Astrocyte (in vitro differentiated cells and primary cell): Measurements from ENCODE around the gene ASTN1. TPM values are rescaled to one million over a fixed set of nuclear protein-coding genes. Genes with fewer than 3 reads are reported as not detected.

Experiments used
- DNase-seq: peaks from one replicate; pipeline ENCODE4 v3.0.0-alpha.2; 2010; ENCODE audit warnings: low read depth
- FAIRE-seq: peaks from 2 replicates; lab custom pipeline; 2011; peaks lifted over from hg19 to GRCh38; lab: Jason Lieb, UNC
- H2AFZ ChIP-seq: 2 replicates; pipeline ENCODE4 v1.6.0; 2012; ENCODE audit warnings: low read depth, low read length, inconsistent platforms
- H3K27ac ChIP-seq: 2 replicates; pipeline ENCODE4 v1.5.1; 2011; ENCODE audit warnings: low read depth, low read length, inconsistent platforms
- H3K27me3 ChIP-seq: 2 replicates; pipeline ENCODE4 v1.6.0; 2011; ENCODE audit warnings: low read length, inconsistent platforms; ENCODE audit not compliant: insufficient read depth
- H3K36me3 ChIP-seq: 2 replicates; pipeline ENCODE4 v1.5.1; 2011; ENCODE audit warnings: low read length, inconsistent platforms; ENCODE audit not compliant: insufficient read depth
- H3K4me1 ChIP-seq: 2 replicates; pipeline ENCODE4 v1.5.1; 2011; ENCODE audit warnings: low read length, inconsistent platforms; ENCODE audit not compliant: insufficient read depth
- H3K4me2 ChIP-seq: 2 replicates; pipeline ENCODE4 v1.6.0; 2012; ENCODE audit warnings: low read length, inconsistent platforms
- H3K4me3 ChIP-seq: 2 replicates; pipeline ENCODE4 v1.5.1; 2011; ENCODE audit warnings: low read depth, mild to moderate bottlenecking, low read length, inconsistent platforms; ENCODE audit not compliant: insufficient read depth
- H3K79me2 ChIP-seq: 2 replicates; pipeline ENCODE4 v1.6.0; 2012; ENCODE audit warnings: mild to moderate bottlenecking, low read length, inconsistent platforms; ENCODE audit not compliant: insufficient read depth
- H3K9ac ChIP-seq: 2 replicates; pipeline ENCODE4 v1.6.0; 2012; ENCODE audit warnings: mild to moderate bottlenecking, low read length, inconsistent platforms
- H3K9me3 ChIP-seq: 2 replicates; pipeline ENCODE4 v1.5.1; 2012; ENCODE audit warnings: low read depth, mild to moderate bottlenecking, low read length, inconsistent platforms; ENCODE audit not compliant: insufficient read depth
- H4K20me1 ChIP-seq: 2 replicates; pipeline ENCODE4 v1.6.0; 2012; ENCODE audit warnings: low read length, inconsistent platforms; ENCODE audit not compliant: insufficient read depth
- H3K27ac Mint-ChIP-seq: one replicate; pipeline ENCODE4 v1.8.0; 2021; ENCODE audit warnings: mild to moderate bottlenecking, mixed read lengths; ENCODE audit not compliant: unreplicated experiment
- H3K27me3 Mint-ChIP-seq: one replicate; pipeline ENCODE4 v1.8.0; 2021; ENCODE audit warnings: low read depth, mixed read lengths; ENCODE audit not compliant: unreplicated experiment
- H3K36me3 Mint-ChIP-seq: one replicate; pipeline ENCODE4 v1.8.0; 2021; ENCODE audit warnings: low read depth, mixed read lengths; ENCODE audit not compliant: unreplicated experiment
- H3K4me1 Mint-ChIP-seq: one replicate; pipeline ENCODE4 v1.8.0; 2021; ENCODE audit warnings: low read depth, mixed read lengths; ENCODE audit not compliant: unreplicated experiment
- H3K4me3 Mint-ChIP-seq: one replicate; pipeline ENCODE4 v1.8.0; 2021; ENCODE audit warnings: mild to moderate bottlenecking, moderate library complexity, mixed read lengths; ENCODE audit not compliant: unreplicated experiment
- H3K9me3 Mint-ChIP-seq: one replicate; pipeline ENCODE4 v1.8.0; 2021; ENCODE audit warnings: mild to moderate bottlenecking, mixed read lengths; ENCODE audit not compliant: unreplicated experiment
- EZH2 ChIP-seq: IDR thresholded peaks from 2 replicates; pipeline ENCODE4 v1.6.1; 2012; ENCODE audit warnings: mild to moderate bottlenecking, low read length, inconsistent platforms; ENCODE audit not compliant: insufficient read depth
- total RNA-seq: library from RNA; stranded (reverse); gene quantifications from 2 replicates; pipeline ENCODE4 v1.2.1, GENCODE V29; 2021
- TF ChIP-seq, protein P1 (sequence below): IDR thresholded peaks from 2 replicates; pipeline ENCODE4 v1.5.1; 2011; ENCODE audit warnings: low read depth, mild to moderate bottlenecking, inconsistent platforms, low read length, moderate library complexity; ENCODE audit not compliant: insufficient read depth

ASTN1 gene
- total RNA-seq, 1 donor from 2014 or later: 0.50 TPM

DNA sequence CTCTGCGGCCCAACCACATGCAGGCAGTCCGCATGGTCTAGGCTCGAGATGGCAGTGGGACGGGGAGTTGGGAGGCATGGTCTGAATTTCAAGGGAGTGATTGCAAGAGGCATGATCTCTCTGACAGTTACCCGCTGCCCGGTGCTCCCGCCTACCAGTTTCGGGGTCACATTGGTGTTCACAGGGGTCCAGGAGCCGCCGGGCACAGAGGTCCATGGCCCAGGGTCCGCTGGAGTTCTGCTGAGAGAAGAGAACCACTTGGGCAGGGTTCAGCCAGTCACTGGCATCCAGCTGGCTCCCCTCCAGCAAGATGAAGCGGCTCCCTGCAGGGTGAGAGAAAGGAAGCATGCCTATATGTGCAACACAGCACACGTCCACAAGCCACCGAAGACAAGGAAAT lies 141.3 kb downstream of the ASTN1 start:
- no peaks in the 10 kb centered on the region for H3K36me3 Mint-ChIP-seq

DNA sequence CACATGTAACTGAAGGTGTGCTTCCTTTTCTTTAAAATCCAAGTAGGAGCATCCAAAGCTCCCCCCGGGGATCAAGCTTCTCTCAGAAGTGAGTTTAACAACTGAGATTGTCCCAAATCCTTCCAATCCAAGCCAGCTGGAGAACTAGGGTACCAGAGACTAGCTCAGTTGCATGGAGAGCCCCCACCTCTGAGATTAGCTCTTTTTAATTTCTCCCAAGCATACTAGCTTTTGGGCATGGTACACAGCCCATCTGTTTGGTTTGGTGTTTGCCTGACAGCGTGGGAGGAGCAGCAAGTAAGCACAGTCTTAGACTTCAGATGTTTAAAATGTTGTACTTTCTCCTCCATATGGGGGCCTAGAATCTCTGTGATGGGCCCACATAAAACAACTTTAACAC lies 142.8 kb downstream of the ASTN1 start:
- Mint-ChIP-seq H3K4me3 (no peak overlapping the region), H3K27me3 (peaks cover 11% of the 10 kb centered on the region), H3K36me3 (no peaks in the 10 kb centered on the region), H3K4me1 (no peaks in the 10 kb centered on the region), H3K27ac (no peak overlapping the region), H3K9me3 (peaks cover 3% of the 10 kb centered on the region)
- Histone ChIP-seq H3K9ac (no peak overlapping the region), H3K36me3 (no peaks in the 10 kb centered on the region), H4K20me1 (no peaks in the 10 kb centered on the region), H3K4me3 (no peak overlapping the region), H3K27me3 (no peaks in the 10 kb centered on the region), H2AFZ (no peak overlapping the region), H3K4me2 (no peak overlapping the region), H3K4me1 (no peaks in the 10 kb centered on the region), H3K27ac (no peak overlapping the region), H3K9me3 (no peaks in the 10 kb centered on the region), H3K79me2 (no peaks in the 10 kb centered on the region)
- FAIRE-seq: no peak
- TF ChIP-seq, protein P1, sequence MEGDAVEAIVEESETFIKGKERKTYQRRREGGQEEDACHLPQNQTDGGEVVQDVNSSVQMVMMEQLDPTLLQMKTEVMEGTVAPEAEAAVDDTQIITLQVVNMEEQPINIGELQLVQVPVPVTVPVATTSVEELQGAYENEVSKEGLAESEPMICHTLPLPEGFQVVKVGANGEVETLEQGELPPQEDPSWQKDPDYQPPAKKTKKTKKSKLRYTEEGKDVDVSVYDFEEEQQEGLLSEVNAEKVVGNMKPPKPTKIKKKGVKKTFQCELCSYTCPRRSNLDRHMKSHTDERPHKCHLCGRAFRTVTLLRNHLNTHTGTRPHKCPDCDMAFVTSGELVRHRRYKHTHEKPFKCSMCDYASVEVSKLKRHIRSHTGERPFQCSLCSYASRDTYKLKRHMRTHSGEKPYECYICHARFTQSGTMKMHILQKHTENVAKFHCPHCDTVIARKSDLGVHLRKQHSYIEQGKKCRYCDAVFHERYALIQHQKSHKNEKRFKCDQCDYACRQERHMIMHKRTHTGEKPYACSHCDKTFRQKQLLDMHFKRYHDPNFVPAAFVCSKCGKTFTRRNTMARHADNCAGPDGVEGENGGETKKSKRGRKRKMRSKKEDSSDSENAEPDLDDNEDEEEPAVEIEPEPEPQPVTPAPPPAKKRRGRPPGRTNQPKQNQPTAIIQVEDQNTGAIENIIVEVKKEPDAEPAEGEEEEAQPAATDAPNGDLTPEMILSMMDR: no peak
- no peak for TF ChIP-seq EZH2
- no peak for DNase-seq

More for the DNA sequence above, 141.3 kb downstream of the ASTN1 start:
- Histone ChIP-seq H3K36me3 (no peaks in the 10 kb centered on the region), H3K9ac (no peak overlapping the region), H3K4me3 (no peak overlapping the region), H3K9me3 (no peaks in the 10 kb centered on the region), H2AFZ (no peak overlapping the region), H3K27me3 (no peaks in the 10 kb centered on the region), H3K4me2 (no peak overlapping the region), H3K4me1 (no peaks in the 10 kb centered on the region), H3K79me2 (no peaks in the 10 kb centered on the region), H4K20me1 (no peaks in the 10 kb centered on the region), H3K27ac (no peak overlapping the region)
- DNase-seq (no peak), FAIRE-seq (no peak)
- no peak for TF ChIP-seq EZH2
- TF ChIP-seq, protein P1: no peak
- peaks cover 3% of the 10 kb centered on the region for H3K9me3 Mint-ChIP-seq
- H3K27me3 Mint-ChIP-seq: peaks cover 11% of the 10 kb centered on the region
- no peak overlapping the region for H3K27ac Mint-ChIP-seq
- no peak overlapping the region for H3K4me3 Mint-ChIP-seq
- H3K4me1 Mint-ChIP-seq: no peaks in the 10 kb centered on the region

DNA sequence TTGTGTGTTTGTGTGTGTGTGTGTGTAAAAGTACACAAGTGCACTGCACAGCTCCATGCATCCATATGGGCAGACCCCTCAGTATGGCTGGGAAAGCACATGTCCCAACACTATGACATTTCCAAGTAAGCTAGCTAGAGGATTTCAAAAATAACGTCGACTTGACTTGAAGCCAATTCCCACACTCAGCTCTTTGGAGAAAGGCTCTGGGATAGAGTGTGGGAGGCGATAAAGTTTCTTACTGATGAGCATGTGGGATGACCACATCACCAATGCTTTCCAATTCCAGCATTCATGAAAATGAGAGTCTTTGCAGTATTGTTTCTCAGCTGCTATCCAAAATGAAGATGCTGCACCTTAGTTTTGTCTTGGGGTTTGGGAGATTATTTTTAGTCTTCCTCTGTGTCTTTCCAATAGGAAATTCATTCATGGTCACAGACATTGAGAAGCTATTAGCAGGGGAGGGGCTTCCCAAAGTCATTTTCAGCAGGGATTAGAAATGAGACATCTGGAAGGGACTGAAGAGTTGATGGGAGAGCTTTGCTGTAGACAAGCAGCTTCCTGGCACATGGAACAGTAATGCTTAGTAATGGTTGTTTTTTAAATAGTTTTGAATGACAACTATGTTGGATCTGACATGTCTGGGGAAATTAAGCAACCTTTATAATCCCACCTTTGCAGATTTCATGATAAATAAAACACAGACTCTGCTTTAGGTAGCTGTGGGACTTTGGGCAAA lies 143.5 kb downstream of the ASTN1 start:
- no peak overlapping the region for H3K4me3 Mint-ChIP-seq
- Histone ChIP-seq H3K79me2 (no peaks in the 10 kb centered on the region), H4K20me1 (no peaks in the 10 kb centered on the region), H3K27ac (no peak overlapping the region), H3K4me1 (no peaks in the 10 kb centered on the region), H2AFZ (no peak overlapping the region), H3K27me3 (no peaks in the 10 kb centered on the region), H3K4me2 (no peak overlapping the region), H3K9ac (no peak overlapping the region), H3K9me3 (no peaks in the 10 kb centered on the region), H3K4me3 (no peak overlapping the region), H3K36me3 (no peaks in the 10 kb centered on the region)
- H3K9me3 Mint-ChIP-seq: peaks cover 3% of the 10 kb centered on the region
- TF ChIP-seq, protein P1: no peak
- no peak for TF ChIP-seq EZH2
- H3K27me3 Mint-ChIP-seq: peaks cover 11% of the 10 kb centered on the region
- H3K36me3 Mint-ChIP-seq: no peaks in the 10 kb centered on the region
- no peak overlapping the region for H3K27ac Mint-ChIP-seq
- no peaks in the 10 kb centered on the region for H3K4me1 Mint-ChIP-seq
- FAIRE-seq (no peak), DNase-seq (no peak)
